ENCODE measurements around the gene DNAJB5. TPM values are rescaled to one million over a fixed set of nuclear protein-coding genes. Genes with fewer than 3 reads are reported as not detected.

Gene DNAJB5
- total RNA-seq, 2 donors from 2014 or later: 34.9 to 82.4 TPM

- Histone ChIP-seq H3K27ac (no peak overlapping the region), H3K27me3 (no peaks in the 10 kb centered on the region), H3K4me1 (peaks cover 0 to 13% of the 10 kb centered on the region in 2 donors), H3K9me3 (no peaks in the 10 kb centered on the region), H3K36me3 (peaks cover 5% of the 10 kb centered on the region), H3K4me3 (no peak overlapping the region)
- no peak for DNase-seq (ENCODE audit: low spot score)
- no peak for TF ChIP-seq CTCF (IDR thresholded peaks at IDR 0.05)
Measured at GRCh38 chr9:35027860-35028259, 38.3 kb downstream of the DNAJB5 start.

- H3K9me3 ChIP-seq: no peaks in the 10 kb centered on the region
- H3K27me3 ChIP-seq: no peaks in the 10 kb centered on the region
- no peak overlapping the region for H3K4me3 ChIP-seq
- H3K27ac ChIP-seq: no peak overlapping the region
- DNase-seq (ENCODE audit: low spot score): no peak
- peaks cover 0 to 13% of the 10 kb centered on the region in 2 donors for H3K4me1 ChIP-seq
- H3K36me3 ChIP-seq: peaks cover 5% of the 10 kb centered on the region
- TF ChIP-seq CTCF (IDR thresholded peaks at IDR 0.05): no peak
Measured at GRCh38 chr9:35028341-35028740, 38.8 kb downstream of the DNAJB5 start.

- Histone ChIP-seq H3K4me1 (peaks cover 0 to 13% of the 10 kb centered on the region in 2 donors), H3K36me3 (peaks cover 5% of the 10 kb centered on the region), H3K27me3 (no peaks in the 10 kb centered on the region), H3K4me3 (no peak overlapping the region), H3K9me3 (no peaks in the 10 kb centered on the region), H3K27ac (no peak overlapping the region)
- no peak for DNase-seq (ENCODE audit: low spot score)
- TF ChIP-seq CTCF (IDR thresholded peaks at IDR 0.05): no peak
Measured at GRCh38 chr9:35029241-35029640, 39.7 kb downstream of the DNAJB5 start.

GRCh38 chr9:35029852-35030251 is 40.3 kb downstream of the DNAJB5 start:
- no peak for TF ChIP-seq CTCF (IDR thresholded peaks at IDR 0.05)
- H3K4me1 ChIP-seq: peaks cover 0 to 13% of the 10 kb centered on the region in 2 donors
- H3K27me3 ChIP-seq: no peaks in the 10 kb centered on the region
- DNase-seq (ENCODE audit: low spot score): no peak
- no peak overlapping the region for H3K4me3 ChIP-seq
- H3K27ac ChIP-seq: no peak overlapping the region
- H3K36me3 ChIP-seq: peaks cover 5% of the 10 kb centered on the region
- no peaks in the 10 kb centered on the region for H3K9me3 ChIP-seq

- TF ChIP-seq CTCF (IDR thresholded peaks at IDR 0.05): no peak
- H3K9me3 ChIP-seq: no peaks in the 10 kb centered on the region
- peaks cover 0 to 11% of the 10 kb centered on the region in 2 donors for H3K4me1 ChIP-seq
- peaks cover 5% of the 10 kb centered on the region for H3K36me3 ChIP-seq
- no peak overlapping the region for H3K4me3 ChIP-seq
- no peaks in the 10 kb centered on the region for H3K27me3 ChIP-seq
- DNase-seq (ENCODE audit: low spot score): no peak
- H3K27ac ChIP-seq: no peak overlapping the region
Measured at GRCh38 chr9:35033101-35033500, 43.6 kb downstream of the DNAJB5 start.

Measured in right atrium auricular region (tissue), 2 donors.